MCF 10A (cell line): ENCODE measurements around the gene C1orf210. TPM values are rescaled to one million over a fixed set of nuclear protein-coding genes. Genes with fewer than 3 reads are reported as not detected.
A peak's percentile ranks its signal among the peaks of the same experiment; 100 is the strongest.

ENCODE experiments used
- BruUV-seq: library from RNA; stranded (reverse); fragments of 400-500 nt; replicated peaks from 2 replicates; lab custom pipeline; 2021; lab: Mats Ljungman, UMichigan
- CTCF ChIA-PET: fragments of 300-600 bp; sonication (Branson Sonifier 250); formaldehyde crosslinking; extraction: SDS; loops from one replicate; lab custom pipeline; 2021; ENCODE audit warnings: antibody characterized with exemption, inconsistent platforms; lab: Yijun Ruan, JAX
- POLR2A ChIA-PET: fragments of 300-600, 350-650 bp; sonication (Branson Sonifier 250); formaldehyde crosslinking; extraction: SDS; loops from one replicate; lab custom pipeline; 2020; ENCODE audit warnings: antibody characterized with exemption, inconsistent platforms; lab: Yijun Ruan, JAX
- DNase-seq: peaks from one replicate; pipeline ENCODE4 v3.0.0-alpha.2; 2018; ENCODE audit not compliant: unreplicated experiment
- H3K27ac Mint-ChIP-seq: one replicate; pipeline ENCODE4 v1.8.0; 2022; ENCODE audit warnings: mild to moderate bottlenecking, low read depth, mixed read lengths; ENCODE audit not compliant: unreplicated experiment
- H3K27me3 Mint-ChIP-seq: one replicate; pipeline ENCODE4 v1.8.0; 2022; ENCODE audit warnings: mixed read lengths; ENCODE audit not compliant: insufficient read depth, unreplicated experiment
- H3K36me3 Mint-ChIP-seq: one replicate; pipeline ENCODE4 v1.8.0; 2022; ENCODE audit warnings: mild to moderate bottlenecking, moderate library complexity, mixed read lengths; ENCODE audit not compliant: insufficient read depth, unreplicated experiment
- H3K4me1 Mint-ChIP-seq: one replicate; pipeline ENCODE4 v1.8.0; 2022; ENCODE audit warnings: mixed read lengths; ENCODE audit not compliant: insufficient read depth, unreplicated experiment
- H3K4me3 Mint-ChIP-seq: one replicate; pipeline ENCODE4 v1.8.0; 2022; ENCODE audit warnings: mild to moderate bottlenecking, moderate library complexity, mixed read lengths; ENCODE audit not compliant: unreplicated experiment
- H3K9me3 Mint-ChIP-seq: one replicate; pipeline ENCODE4 v1.8.0; 2022; ENCODE audit warnings: mixed read lengths; ENCODE audit not compliant: unreplicated experiment
- CTCF ChIP-seq: fragments of 200-600 bp; IDR thresholded peaks from one replicate; pipeline ENCODE4 v1.8.0; 2022; ENCODE audit warnings: antibody characterized with exemption, mild to moderate bottlenecking; ENCODE audit not compliant: unreplicated experiment
- intact Hi-C: fragments of 100-400 bp; cut with micrococcal nuclease; formaldehyde crosslinking; loops from 2 replicates; pipeline ENCODE4 v1.14.1; 2022
- total RNA-seq: library from RNA; stranded (reverse); gene quantifications from 2 replicates; pipeline ENCODE4 v1.2.3, GENCODE V29; 2022

Gene C1orf210
- total RNA-seq, 1 experiment from 2014 or later, result 1.6 TPM

DNA sequence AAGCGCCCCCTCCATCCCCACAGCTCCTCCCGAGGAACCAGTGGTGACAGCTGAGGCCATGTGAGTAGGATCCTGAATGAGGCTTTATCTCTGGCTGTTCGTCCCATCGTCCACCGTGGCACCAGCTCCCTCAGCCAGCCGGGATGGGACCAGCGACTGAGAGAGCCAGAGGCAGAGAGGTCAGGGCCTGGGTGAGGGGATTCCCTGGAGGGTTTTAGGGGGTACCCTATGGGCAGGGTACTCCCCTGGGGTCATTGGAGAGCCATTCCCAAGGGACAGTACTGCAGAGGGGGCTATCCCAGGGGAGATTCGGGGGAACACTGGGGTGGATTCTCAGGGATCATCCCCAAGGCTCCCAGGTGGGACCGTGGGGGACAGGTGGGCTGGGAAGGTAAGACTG is 13.2 kb downstream of the C1orf210 start:
- ChIA-PET CTCF (interaction anchor here (0.5 kb wide), 1 partner anchor 29 kb away, joined by 3 read pairs; no protein-coding TSS in a partner anchor), POLR2A (no interaction called here)
- BruUV-seq, result no TSS peak
- Mint-ChIP-seq H3K27me3 (peaks cover 11% of the 10 kb centered on the region), H3K36me3 (no peaks in the 10 kb centered on the region), H3K27ac (no peak overlapping the region), H3K4me3 (no peak overlapping the region), H3K9me3 (no peaks in the 10 kb centered on the region), H3K4me1 (peaks cover 9% of the 10 kb centered on the region)
- TF ChIP-seq CTCF, result no peak
- DNase-seq, result no peak
- intact Hi-C loops, result no loop called here

- ChIA-PET CTCF (no interaction called here), POLR2A (no interaction called here)
- no peaks in the 10 kb centered on the region for H3K36me3 Mint-ChIP-seq
- BruUV-seq, result TSS peak; percentile 30
- TF ChIP-seq CTCF, result no peak
- DNase-seq, result no peak
- no peak overlapping the region for H3K27ac Mint-ChIP-seq
- H3K4me3 Mint-ChIP-seq, result peak overlapping the region; percentile 66
- H3K27me3 Mint-ChIP-seq, result peaks cover 11% of the 10 kb centered on the region
- intact Hi-C loops, result no loop called here
- peaks cover 9% of the 10 kb centered on the region for H3K4me1 Mint-ChIP-seq
- H3K9me3 Mint-ChIP-seq, result no peaks in the 10 kb centered on the region
Measured at GRCh38 chr1:43271186-43272118, 13.9 kb downstream of the C1orf210 start.

- no peak for TF ChIP-seq CTCF
- ChIA-PET CTCF (no interaction called here), POLR2A (interaction anchor here (0.7 kb wide), 1 partner anchor 14 kb away, joined by 3 read pairs; no protein-coding TSS in a partner anchor)
- Mint-ChIP-seq H3K4me1 (peaks cover 9% of the 10 kb centered on the region), H3K4me3 (peak overlapping the region; percentile 66), H3K27ac (peak overlapping the region; percentile 68), H3K36me3 (no peaks in the 10 kb centered on the region), H3K27me3 (peaks cover 11% of the 10 kb centered on the region), H3K9me3 (no peaks in the 10 kb centered on the region)
- intact Hi-C loops, result no loop called here
- no TSS peak for BruUV-seq
- peak; percentile 59 for DNase-seq
Measured at GRCh38 chr1:43270421-43271095, 14.8 kb downstream of the C1orf210 start.
